ENCODE results near the gene PIK3AP1.
"Not testable (repeated sequence)": the region's sequence is repeated elsewhere in the genome, so short reads cannot be mapped to it uniquely, and the experiment has no call there.

Gene PIK3AP1, protein sequence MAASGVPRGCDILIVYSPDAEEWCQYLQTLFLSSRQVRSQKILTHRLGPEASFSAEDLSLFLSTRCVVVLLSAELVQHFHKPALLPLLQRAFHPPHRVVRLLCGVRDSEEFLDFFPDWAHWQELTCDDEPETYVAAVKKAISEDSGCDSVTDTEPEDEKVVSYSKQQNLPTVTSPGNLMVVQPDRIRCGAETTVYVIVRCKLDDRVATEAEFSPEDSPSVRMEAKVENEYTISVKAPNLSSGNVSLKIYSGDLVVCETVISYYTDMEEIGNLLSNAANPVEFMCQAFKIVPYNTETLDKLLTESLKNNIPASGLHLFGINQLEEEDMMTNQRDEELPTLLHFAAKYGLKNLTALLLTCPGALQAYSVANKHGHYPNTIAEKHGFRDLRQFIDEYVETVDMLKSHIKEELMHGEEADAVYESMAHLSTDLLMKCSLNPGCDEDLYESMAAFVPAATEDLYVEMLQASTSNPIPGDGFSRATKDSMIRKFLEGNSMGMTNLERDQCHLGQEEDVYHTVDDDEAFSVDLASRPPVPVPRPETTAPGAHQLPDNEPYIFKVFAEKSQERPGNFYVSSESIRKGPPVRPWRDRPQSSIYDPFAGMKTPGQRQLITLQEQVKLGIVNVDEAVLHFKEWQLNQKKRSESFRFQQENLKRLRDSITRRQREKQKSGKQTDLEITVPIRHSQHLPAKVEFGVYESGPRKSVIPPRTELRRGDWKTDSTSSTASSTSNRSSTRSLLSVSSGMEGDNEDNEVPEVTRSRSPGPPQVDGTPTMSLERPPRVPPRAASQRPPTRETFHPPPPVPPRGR

DNA sequence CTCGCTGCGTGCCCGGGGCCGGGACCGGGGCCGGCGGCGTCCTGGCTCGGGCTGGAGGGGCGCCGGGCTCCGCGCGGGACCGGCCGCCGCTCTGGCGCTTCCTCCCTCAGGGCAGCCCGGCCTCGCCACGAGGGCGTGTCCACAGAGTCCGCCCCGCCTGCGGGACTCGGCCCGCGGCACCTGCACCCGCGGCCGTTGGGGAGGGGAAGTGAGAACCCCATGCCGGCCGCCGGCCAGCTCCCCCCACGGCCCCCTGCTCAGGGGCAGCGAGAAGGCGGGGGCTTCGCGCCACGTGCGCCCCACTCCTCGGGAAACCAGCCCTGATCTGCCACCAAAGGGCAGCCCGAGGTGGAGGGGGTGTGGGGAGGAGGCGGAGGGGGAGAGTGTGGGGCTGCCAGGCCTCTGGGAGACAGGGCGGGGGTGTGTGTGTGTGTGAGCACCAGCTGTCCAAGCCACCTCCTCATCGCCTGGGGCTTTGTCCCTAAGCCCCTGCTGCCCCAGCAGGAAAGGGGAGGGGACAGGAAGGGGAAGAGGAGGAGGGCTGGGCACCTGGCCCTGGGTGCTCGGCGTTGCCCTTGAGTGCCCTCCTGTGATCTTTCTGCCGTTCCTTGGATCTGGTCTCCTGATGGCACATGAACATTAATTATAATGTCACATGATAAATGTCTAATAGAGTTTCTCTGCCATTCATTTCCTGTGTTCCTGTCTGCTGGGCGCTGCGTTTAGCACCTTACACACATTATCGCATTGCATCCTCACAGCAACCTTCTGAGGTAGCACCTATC lies at the start of gene PIK3AP1:
PIK3AP1 (minus strand) TSS at position 93 of the 785 bp plus-strand sequence. CDS start 120 bp downstream, outside the sequence.
- DNase-seq (ENCODE audit: extremely low read depth in 1 of 2, low read depth in 1 of 2), result peak; percentile 10 to 20

DNA sequence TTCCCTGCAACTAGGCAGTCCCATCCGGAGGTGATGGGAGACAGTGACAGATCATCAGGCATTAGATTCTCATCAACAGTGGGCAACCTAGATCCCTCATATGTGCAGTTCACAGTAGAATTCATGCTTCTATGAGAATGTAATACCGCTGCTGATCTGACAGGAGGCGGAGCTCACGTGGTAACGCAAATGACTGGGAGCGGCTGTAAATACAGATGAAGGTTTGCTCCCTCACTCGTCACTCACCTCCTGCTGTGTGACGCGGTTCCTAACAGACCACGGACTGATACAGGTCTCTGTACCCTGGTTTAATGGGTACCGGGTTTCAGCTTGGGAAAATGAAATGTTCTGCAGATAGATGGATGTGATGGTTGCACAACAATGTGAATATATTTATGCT lies 47.8 kb upstream of the PIK3AP1 start:
- no peak for DNase-seq (ENCODE audit: extremely low read depth in 1 of 2, low read depth in 1 of 2)

DNA sequence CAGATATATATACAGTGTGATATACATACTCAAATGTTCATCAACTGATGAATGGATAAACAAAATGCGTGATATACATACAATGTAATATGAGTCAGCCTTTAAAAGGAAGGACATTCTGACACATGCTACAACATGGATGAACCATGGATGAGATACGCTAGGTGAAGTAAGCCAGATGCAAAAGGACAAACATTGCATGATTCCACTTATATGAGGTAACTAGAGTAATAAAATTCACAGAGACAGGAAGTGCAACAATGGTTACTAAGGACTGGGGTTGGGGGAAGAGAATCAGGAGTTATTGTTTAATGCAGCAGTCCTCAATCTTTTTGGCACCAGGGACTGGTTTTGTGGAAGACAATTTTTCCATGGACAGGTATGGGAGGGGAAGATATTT lies 47.3 kb upstream of the PIK3AP1 start:
- no peak for DNase-seq (ENCODE audit: extremely low read depth in 1 of 2, low read depth in 1 of 2)

DNA sequence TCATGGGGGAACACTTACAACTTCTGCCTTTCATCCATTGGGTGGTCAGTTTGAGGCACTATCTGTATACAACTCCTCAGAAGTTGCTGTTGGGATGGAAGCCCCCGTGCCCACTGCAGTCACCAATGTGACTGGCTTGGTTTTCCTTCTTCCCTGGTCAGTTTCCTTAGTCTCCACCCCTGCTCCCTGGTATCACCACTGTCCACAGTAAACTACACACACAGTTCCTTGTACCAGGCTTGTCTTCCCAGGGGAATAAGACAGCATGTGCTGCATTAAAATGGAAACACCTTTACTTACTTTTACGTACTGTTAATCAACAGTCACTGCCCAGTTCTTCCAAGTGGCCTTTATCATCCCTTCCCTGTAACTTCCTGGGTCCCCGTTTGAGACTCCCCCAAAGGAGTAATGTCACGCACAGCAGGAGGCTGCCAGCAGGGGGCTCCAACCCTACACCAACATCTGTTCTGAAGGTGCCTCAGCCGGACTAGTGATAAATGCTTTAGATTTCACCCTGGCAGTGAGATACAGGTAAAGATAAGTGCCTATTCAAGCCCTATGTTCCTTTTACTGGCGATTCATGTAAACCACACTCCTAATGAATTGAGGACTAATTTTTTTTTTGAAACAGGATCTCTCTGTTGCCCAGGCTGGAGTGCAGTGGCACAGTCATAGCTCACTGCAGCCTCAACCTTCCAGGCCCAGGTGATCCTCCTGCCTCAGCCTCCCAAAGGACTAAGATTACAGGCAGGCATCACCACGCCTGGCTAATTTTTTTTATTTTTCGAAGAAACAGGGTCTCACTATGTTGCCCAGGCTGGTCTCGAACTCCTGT lies 45.3 kb upstream of the PIK3AP1 start:
- DNase-seq (ENCODE audit: extremely low read depth in 1 of 2, low read depth in 1 of 2), result peak; percentile 29 to 51

DNA sequence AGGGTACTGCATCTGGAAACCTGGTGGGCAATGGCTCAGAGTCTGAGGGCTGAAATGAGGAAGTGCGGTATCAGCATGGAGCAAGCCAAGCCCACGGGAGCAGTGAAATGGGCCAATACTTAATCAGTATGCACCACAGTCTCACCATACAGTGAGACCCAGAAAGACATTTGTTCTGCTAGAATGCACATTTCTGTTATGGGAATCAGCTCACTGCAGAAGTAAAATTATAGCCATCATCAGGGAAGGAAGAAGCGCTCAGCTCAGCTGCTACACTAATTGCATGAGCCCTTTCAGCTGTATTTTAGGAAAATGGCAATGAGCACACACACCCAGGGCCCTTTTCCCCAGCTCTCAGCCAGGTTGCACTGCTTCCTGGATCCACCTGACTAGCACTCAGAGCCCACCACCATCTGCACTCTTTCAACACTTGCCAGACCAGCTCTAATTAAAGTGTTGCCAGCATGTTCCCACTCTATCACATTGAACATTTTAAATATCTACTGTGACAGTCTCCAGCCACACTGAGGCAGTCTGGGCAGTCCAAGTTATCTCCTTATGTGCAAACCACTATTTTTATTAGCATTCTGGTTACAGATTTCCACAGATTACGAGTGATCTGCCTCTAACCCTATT lies 44.2 kb upstream of the PIK3AP1 start:
- DNase-seq (ENCODE audit: extremely low read depth in 1 of 2, low read depth in 1 of 2), result no peak

DNA sequence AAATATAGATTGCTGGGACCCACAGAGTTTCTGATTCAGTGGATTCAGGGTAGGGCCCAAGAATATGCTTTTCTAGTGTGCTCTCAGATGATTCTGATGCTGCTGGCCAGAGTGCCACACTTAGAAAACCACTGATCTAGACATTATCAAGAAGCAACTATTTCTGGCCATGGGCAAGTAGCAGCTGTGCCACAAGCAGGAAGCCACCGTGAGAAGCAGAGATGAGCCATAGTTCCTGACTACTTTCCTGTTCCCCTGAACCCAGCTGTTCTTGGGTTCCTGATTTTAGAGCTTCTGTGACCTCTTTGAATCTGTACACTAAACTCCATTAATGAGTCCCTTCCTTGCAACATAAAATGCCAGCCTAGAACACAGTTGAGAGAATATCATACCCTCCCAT lies 38.1 kb upstream of the PIK3AP1 start:
- no peak for DNase-seq (ENCODE audit: extremely low read depth in 1 of 2, low read depth in 1 of 2)

DNA sequence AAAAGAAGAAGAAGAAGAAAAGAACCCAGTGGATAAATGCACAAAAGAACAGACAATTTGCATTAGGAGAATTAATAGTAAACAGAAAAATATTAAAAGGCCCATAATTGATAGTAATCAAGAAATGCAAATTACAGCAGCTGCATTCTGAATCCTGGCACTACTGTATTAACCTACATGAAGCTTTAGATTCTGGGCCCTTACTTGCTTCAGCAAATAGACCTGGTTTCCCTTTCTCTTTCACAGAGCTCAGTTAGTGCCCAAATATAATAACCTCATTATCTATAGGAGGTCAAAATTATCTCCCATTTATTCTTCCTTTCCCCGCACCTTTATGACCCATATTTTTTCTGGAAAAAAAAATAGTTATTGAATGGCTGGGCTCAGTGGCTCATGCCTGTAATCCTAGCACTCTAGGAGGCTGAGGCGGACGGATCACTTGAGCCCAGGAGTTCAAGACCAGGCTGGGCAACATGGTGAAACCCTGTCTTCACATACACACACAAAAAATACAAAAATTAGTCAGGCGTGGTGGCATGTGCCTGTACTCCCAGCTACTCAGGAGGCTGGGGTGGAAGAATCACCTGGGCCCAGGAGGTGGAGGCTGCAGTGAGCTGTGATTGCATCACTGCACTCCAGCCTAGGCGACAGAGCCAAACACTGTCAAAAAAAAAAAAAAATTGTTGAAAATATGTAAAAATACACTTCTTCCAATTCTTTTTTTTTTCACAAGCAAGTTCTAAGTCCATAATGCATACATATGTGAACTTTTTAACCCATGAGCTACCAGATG lies 36.0 kb upstream of the PIK3AP1 start:
- no peak for DNase-seq (ENCODE audit: extremely low read depth in 1 of 2, low read depth in 1 of 2)

DNA sequence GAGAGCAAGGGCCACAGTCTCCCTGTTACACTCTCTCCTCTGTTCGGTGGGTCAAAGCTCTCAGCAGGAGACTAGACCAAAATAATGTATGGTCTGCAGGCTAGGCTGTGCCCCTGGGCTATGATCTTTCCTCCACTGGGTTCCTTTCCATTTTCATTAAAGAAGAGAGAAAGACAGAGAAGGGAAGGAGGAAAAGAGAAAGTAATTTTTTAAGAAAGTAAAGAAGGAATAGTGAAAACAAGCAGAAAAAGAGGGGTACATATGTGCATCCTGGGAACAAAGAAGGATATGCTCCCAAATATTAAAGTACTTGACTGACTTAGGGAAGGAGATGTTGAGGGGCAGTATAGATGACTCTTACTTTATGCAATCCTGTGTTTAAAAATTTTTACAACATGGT lies 33.6 kb upstream of the PIK3AP1 start:
- DNase-seq (ENCODE audit: extremely low read depth in 1 of 2, low read depth in 1 of 2), result no peak

DNA sequence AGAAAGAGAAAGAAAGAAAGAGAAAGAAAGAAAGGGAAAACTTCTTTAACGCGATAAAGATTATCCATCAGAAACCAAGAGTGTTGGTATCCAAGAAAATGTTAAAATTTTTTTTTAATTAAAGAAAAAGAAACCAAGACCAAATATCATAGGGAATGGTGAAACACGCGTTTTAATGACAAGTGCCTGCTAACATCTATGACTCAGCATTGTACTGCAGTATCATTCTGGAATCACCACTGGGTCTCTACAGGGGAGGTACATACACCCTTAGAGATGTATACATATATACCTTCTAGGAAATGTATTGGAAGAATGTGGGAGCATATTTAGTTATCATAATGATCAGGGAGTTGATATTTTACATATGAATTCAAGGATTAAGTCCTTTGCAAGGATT lies 32.1 kb upstream of the PIK3AP1 start:
- no peak for DNase-seq (ENCODE audit: extremely low read depth in 1 of 2, low read depth in 1 of 2)

DNA sequence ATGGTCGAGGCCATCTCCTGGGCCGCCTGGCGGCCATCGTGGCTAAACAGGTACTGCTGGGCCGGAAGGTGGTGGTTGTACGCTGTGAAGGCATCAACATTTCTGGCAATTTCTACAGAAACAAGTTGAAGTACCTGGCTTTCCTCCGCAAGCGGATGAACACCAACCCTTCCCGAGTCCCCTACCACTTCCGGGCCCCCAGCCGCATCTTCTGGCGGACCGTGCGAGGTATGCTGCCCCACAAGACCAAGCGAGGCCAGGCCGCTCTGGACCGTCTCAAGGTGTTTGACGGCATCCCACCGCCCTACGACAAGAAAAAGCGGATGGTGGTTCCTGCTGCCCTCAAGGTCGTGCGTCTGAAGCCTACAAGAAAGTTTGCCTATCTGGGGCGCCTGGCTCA lies 30.0 kb upstream of the PIK3AP1 start:
- not testable (repeated sequence) for DNase-seq (ENCODE audit: extremely low read depth in 1 of 2, low read depth in 1 of 2)

DNA sequence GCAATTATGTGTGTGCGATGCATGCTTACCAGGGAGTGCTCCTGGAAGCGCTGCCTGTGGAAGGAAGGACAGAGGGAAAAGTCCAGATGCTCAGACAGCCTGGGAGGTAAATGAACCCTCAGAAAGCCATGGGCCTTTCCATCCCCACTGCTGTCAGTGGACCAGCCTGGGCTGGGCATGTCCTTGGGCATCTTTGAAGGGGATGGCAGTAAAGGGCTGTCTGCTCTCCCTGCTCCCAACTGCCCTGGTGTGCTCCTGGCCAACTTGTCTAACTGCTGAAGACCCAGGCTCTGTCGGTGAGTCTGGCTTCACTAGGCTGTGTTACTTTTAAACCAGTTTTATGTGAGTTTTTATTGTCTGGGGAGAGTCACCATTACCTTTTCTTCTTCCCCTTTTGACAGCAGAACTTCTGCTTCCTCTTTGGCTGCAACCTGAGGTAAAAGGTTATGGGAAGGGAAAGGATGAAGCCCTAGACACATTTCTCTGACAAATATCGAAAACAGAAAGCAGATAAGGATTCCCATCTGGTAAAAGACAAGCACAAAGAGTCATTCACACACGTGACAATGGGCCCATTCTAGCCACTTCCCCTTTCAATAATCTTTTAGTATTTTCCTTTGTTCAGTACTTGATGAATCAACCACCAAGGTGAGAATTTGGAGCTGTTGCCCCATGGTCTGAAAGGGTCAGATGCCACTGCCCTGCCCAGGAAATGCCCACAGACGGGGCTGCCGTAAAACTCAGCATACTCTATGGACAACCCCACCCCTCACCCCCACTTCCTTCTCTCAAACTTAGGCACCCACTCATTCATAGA lies 27.6 kb upstream of the PIK3AP1 start:
- DNase-seq (ENCODE audit: extremely low read depth in 1 of 2, low read depth in 1 of 2), result no peak

DNA sequence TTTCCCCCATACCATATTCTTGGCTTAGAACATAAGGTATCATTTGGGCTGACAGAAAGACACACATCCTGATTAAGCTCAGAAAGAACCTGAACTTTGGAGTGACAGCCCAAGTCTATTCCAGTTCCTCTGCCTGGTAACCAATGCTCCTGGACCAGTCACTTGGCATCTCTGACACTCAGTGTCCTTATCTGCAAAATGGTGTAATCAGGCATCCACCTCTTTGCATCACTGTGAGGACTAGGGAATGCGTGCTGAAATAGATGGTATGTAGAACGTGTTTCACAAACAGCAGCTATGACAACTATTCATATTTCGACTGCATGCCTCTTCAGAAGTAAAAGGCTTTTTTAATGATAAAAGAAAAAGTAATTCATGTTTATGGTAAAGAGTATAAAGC lies 26.2 kb upstream of the PIK3AP1 start:
- no peak for DNase-seq (ENCODE audit: extremely low read depth in 1 of 2, low read depth in 1 of 2)

DNA sequence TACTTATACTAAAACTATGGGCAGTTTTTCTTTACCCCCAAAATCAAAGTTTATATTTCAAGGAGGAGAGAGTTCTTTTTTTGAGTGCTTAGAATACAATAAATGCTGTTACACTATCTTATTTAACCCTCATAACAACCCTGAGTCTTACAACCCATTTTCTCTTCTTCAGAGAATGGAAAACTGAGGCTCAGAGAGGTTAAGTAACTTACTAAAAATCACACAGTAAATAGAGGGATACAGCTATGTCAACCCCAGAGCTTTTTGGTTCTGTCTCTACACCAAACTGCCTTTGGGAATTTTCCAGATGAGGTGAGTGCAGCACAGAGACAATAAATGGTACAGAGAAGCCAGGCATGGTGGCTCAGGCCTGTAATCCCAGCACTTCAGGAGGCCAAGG lies 25.6 kb upstream of the PIK3AP1 start:
- DNase-seq (ENCODE audit: extremely low read depth in 1 of 2, low read depth in 1 of 2), result no peak

DNA sequence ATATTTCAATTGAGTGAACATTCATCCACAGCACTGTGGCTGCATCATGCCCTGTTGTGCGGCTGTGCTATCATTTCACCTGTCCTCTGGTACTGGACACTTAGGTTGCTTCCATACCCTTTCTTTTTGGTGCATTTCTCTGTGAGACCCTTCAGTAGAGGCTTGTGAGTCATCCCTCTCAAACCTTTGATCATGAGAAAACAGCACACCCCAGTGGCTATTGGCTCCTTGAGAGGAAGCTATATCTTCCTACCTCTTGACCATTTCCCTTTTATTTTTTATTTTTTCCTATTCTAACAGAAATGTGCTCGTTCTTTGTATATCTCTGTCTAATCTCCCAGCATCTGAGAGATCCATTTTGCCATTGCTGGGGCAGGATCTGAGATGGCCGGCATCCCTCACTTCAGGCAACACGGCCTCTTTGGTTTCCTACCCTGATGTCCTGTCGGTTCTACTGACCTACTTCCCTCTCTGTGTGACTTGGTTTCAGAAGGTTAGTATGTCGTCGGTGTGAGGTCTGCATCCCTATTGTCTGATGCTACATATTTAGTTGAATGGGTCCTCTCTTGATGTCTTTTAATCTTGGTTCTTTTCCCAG lies 23.8 kb upstream of the PIK3AP1 start:
- no peak for DNase-seq (ENCODE audit: extremely low read depth in 1 of 2, low read depth in 1 of 2)

DNA sequence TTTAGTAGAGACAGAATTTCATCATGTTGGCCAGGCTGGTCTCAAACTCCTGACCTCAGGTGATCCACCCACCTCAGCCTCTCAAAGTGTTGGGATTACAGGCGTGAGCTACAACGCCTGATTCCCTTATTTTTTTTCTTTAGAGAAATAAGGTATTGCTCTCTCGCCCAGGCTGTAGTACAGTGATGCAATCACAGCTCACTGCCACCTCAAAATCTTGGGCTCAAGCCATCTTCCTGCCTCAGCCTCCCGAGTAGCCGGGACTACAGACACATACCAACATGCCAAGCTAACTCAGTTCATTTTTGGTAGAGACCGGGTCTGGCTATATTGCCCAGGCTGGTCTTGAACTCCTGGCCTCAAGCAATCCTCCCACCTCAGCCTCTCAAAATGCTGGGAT lies 21.2 kb upstream of the PIK3AP1 start:
- DNase-seq (ENCODE audit: extremely low read depth in 1 of 2, low read depth in 1 of 2), result not testable (repeated sequence)

DNA sequence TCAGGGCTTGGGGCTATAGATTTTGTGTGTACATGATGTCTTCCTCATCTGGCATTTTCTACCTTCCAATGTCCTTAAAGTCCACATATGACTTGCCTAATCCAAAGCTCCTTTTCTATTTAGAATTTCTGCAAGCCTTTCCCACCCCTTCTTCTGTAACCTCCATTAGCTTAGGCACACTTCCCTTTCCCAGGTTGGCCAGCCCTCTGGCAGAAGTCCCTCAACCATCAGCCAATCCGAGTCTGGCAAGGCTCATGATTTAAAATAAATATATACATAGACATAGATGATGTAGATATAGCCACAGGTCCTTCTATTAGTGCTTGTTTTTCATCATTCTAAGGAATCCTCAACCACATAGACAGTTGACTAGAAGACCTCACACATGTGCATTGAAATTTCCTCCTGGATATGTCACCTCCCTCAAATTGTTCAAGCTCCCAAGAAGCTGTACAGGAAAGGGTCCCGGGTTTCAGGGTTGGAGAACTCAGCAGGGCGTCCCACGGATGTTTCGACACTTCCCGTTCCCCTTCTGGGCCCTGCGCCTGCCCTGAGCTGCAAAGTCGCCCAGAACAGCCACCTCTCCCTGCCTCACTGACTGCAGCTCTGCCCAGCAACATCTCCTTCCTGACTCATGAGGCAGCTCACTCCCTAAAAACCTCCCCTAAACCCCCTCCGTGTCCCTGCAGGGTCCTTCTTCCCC lies 20.4 kb upstream of the PIK3AP1 start:
- DNase-seq (ENCODE audit: extremely low read depth in 1 of 2, low read depth in 1 of 2), result no peak

DNA sequence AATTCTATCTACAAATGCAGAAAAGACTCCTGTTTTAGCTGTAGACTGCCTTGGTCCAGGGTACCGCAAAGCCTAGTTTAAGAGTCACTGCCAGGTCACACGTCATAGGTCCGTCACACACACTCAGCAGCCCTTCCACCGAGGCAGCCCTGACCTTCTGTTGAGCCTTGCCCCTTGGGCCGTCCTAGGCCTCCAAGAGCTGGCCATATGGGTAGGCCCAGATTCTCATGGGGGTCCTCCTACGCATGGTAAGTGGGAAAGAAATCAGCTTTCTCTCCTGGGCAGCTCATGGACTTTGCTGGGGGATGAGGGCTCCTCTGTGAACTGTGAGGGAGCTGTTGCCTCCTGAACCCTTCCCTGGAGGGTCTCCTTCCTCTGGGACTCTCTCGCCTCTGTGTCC lies 19.8 kb upstream of the PIK3AP1 start:
- DNase-seq (ENCODE audit: extremely low read depth in 1 of 2, low read depth in 1 of 2), result no peak
